Lower leg skin (tissue), 4 donors: Measurements from ENCODE around the gene DBP. TPM values are rescaled to one million over a fixed set of nuclear protein-coding genes. Genes with fewer than 3 reads are reported as not detected.

ENCODE experiments used
- DNase-seq, 2 donors: peaks; one replicate each; pipeline ENCODE4 v3.0.0-alpha.2; 2019; ENCODE audit warnings: low spot score in 2 of 2
- H3K4me3 ChIP-seq: fragments of 200-600 bp; sonication (generic); 2 replicates; pipeline ENCODE4 v1.5.1; 2017; ENCODE audit warnings: mild to moderate bottlenecking, low read depth; ENCODE audit not compliant: poor library complexity, severe bottlenecking
- POLR2A ChIP-seq, 2 donors: fragments of 450-650 bp; IDR thresholded peaks; one replicate each; pipeline ENCODE4 v1.6.1; 2016 to 2017; ENCODE audit warnings: antibody characterized with exemption in 2 of 2, mild to moderate bottlenecking in 1 of 2, moderate library complexity in 1 of 2
- WGBS, 2 donors: methylation state at CpG; one replicate each; pipeline ENCODE4 v1.1.5; 2018; 5-methylcytosine and 5-hydroxymethylcytosine counted together
- intact Hi-C: fragments of 100-400 bp; cut with DNase I; formaldehyde crosslinking; loops from one replicate; pipeline ENCODE4 v1.15.0; 2023; ENCODE audit warnings: low total_unique reads
- total RNA-seq, 4 donors: library from RNA; depleted of rRNA; stranded (reverse); fragments of >200 nt; gene quantifications; one replicate each; pipeline ENCODE4 v1.1.0, GENCODE V29; 2016
- TF ChIP-seq, protein P1 (sequence below), 3 donors: fragments of 450-650 bp; IDR thresholded peaks; one replicate each; pipeline ENCODE4 v1.5.1; 2016; ENCODE audit warnings: antibody characterized with exemption in 3 of 3, mild to moderate bottlenecking in 3 of 3, moderate library complexity in 2 of 3

DBP gene
- total RNA-seq, 4 donors from 2014 or later: 21.1 to 41.6 (median 24.8) TPM

DNA sequence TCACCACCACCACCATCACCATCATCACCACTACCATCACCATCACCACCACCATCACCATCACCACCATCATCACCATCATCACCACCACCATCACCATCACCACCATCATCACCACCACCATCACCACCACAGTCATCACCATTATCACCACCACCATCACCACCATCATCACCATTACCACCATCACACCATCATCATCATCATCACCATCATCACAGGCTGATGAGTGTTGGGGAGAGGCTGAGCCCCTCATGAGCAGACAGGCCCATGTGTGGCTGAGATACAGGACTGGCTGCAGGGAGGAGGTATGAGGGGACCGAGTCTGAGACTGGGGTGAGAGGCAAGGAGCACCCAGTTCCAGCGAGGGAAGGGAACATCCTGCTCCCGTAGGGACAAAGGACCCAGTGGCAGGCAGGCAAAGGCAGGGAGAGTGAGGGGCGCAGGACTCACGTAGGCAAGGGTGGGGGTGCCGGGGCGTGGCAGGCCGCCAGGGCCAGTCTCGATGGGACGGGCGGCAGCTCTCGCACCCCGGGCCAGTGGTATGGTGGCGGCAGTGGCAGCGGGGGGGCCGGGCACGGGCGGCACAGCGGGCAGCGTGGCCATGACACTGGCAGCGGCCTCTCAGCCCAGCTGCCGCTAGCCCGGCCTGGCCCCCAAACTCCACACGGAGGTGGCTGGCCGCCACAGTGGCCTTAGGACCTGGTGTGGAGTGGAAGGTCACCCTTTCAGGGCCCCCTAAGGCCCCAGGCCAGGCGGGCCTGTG is 32.9 kb upstream of the DBP start:
- no peak overlapping the region for H3K4me3 ChIP-seq
- DNase-seq: no peak
- no peak for TF ChIP-seq POLR2A (IDR thresholded peaks at IDR 0.05)
- TF ChIP-seq, protein P1, sequence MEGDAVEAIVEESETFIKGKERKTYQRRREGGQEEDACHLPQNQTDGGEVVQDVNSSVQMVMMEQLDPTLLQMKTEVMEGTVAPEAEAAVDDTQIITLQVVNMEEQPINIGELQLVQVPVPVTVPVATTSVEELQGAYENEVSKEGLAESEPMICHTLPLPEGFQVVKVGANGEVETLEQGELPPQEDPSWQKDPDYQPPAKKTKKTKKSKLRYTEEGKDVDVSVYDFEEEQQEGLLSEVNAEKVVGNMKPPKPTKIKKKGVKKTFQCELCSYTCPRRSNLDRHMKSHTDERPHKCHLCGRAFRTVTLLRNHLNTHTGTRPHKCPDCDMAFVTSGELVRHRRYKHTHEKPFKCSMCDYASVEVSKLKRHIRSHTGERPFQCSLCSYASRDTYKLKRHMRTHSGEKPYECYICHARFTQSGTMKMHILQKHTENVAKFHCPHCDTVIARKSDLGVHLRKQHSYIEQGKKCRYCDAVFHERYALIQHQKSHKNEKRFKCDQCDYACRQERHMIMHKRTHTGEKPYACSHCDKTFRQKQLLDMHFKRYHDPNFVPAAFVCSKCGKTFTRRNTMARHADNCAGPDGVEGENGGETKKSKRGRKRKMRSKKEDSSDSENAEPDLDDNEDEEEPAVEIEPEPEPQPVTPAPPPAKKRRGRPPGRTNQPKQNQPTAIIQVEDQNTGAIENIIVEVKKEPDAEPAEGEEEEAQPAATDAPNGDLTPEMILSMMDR (IDR thresholded peaks at IDR 0.05): no peak
- 95% methylated on average over 24 to 26 of the region's 26 CpGs for WGBS, 2 donors
- intact Hi-C loops: no loop called here

GRCh38 chr19:48668761-48669160 is 31.6 kb upstream of the DBP start:
- intact Hi-C loops: no loop called here
- no peak for DNase-seq
- no peak for TF ChIP-seq POLR2A (IDR thresholded peaks at IDR 0.05)
- TF ChIP-seq, protein P1 (IDR thresholded peaks at IDR 0.05): no peak
- no peak overlapping the region for H3K4me3 ChIP-seq
- 97 to 98% methylated on average over 2 of the region's 2 CpGs for WGBS, 2 donors

DNA sequence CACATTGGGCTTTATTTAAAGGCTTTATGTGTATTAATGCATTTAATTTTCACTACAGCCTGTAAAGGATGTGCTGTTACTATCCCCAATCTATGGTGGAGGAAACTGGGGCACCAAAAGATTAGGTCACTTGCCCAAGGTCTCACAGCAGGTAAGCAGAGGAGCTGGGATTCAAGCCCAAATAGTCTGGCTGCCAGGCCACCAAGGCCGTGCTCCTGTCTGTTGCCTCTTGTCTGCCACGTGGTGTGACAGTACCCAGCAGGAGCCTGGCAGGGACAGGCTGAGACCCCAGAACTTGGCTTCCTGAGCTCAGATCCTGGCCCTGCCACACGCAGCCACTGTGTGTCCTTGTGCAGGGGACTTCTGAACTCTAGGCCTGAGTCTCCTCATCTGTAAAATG is 31.2 kb upstream of the DBP start:
- H3K4me3 ChIP-seq: no peak overlapping the region
- TF ChIP-seq POLR2A (IDR thresholded peaks at IDR 0.05): no peak
- TF ChIP-seq, protein P1 (IDR thresholded peaks at IDR 0.05): no peak
- intact Hi-C loops: no loop called here
- WGBS, 2 donors: 63 to 75% methylated on average over 3 of the region's 3 CpGs
- DNase-seq: no peak

DNA sequence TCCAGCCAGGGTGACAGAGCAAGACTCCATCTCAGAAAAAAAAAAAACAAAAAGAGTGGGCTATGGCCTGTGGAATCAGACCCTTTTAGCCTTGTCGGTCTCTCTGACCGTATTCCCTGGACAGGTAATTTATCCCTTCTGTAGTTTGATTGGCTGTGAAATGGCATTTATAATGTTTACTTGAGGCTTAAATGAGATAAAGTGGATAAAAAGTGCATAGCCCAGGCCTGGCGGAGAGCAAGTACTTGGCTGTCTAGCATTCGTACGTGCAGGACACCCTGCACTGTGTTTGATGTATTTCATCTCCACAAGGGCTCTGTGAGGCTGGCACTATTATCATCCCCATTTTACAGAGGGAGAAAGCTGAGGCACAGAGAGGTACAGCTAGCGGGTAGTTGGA is 28.6 kb upstream of the DBP start:
- intact Hi-C loops: no loop called here
- DNase-seq: no peak

GRCh38 chr19:48664476-48664875 is 27.3 kb upstream of the DBP start:
- intact Hi-C loops: no loop called here
- TF ChIP-seq, protein P1 (IDR thresholded peaks at IDR 0.05): no peak
- no peak for TF ChIP-seq POLR2A (IDR thresholded peaks at IDR 0.05)
- no peak overlapping the region for H3K4me3 ChIP-seq
- DNase-seq: no peak
- 86 to 91% methylated on average over 11 to 14 of the region's 14 CpGs for whole genome bisulfite sequencing, 2 donors

More for the DNA sequence above, 28.6 kb upstream of the DBP start:
- TF ChIP-seq, protein P1 (IDR thresholded peaks at IDR 0.05): no peak
- no peak for TF ChIP-seq POLR2A (IDR thresholded peaks at IDR 0.05)
- H3K4me3 ChIP-seq: no peak overlapping the region
- WGBS, 2 donors: 92 to 94% methylated on average over 6 of the region's 6 CpGs

DNA sequence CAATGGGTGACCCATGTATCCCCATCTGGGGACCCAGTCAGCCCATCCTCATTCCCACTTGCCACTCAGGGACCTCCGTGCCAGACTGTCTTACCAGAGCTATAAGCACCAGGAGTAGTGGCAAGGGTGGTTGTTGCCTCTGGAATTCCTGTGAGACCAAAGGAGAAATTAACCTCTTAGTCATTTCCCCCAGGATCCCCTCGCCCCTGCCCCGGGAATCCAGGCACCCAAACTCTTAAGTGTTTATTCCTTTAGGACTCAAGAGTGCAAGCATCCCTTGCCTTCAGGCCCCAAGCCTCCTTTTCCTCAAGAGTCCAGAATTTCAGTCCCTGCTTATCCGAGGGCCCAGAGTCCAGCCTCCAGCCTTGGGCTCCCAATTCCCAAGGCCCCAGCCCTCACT is 26.5 kb upstream of the DBP start:
- DNase-seq: no peak
- 94 to 95% methylated on average over 4 of the region's 4 CpGs for WGBS, 2 donors
- TF ChIP-seq, protein P1 (IDR thresholded peaks at IDR 0.05): no peak
- no peak for TF ChIP-seq POLR2A (IDR thresholded peaks at IDR 0.05)
- intact Hi-C loops: no loop called here
- H3K4me3 ChIP-seq: no peak overlapping the region
